Epithelial cell of proximal tubule (primary cell): Measurements from ENCODE around the gene PREX1. TPM values are rescaled to one million over a fixed set of nuclear protein-coding genes. Genes with fewer than 3 reads are reported as not detected.
"Not testable (repeated sequence)": the region's sequence is repeated elsewhere in the genome, so short reads cannot be mapped to it uniquely, and the experiment has no call there.

Experiments
- DNase-seq: peaks from one replicate; pipeline ENCODE4 v3.0.0-alpha.2; 2011; ENCODE audit warnings: low read depth
- H3K4me3 ChIP-seq: 2 replicates; pipeline ENCODE4 v1.5.1; 2011; ENCODE audit warnings: low read depth, mild to moderate bottlenecking, low read length
- CTCF ChIP-seq: conservative IDR thresholded peaks from 2 replicates; pipeline ENCODE4 v1.5.1; 2012; ENCODE audit warnings: low read depth, mild to moderate bottlenecking, low read length
- total RNA-seq: library from RNA; depleted of rRNA; stranded (reverse); fragments of >200 nt; gene quantifications from 2 replicates; pipeline ENCODE4 v1.2.3, GENCODE V29; 2015

Gene PREX1
- total RNA-seq, 1 donor from 2014 or later = 4.7 TPM

- no peak for DNase-seq
- no peak overlapping the region for H3K4me3 ChIP-seq
- no peak for TF ChIP-seq CTCF
These were observed 19.0 kb upstream of the PREX1 start for GRCh38 chr20:48846516-48847492.

- DNase-seq = no peak
- no peak for TF ChIP-seq CTCF
These were observed 18.0 kb upstream of the PREX1 start for GRCh38 chr20:48845721-48846306.

GRCh38 chr20:48844996-48845395 lies 17.2 kb upstream of the PREX1 start:
- no peak for TF ChIP-seq CTCF
- H3K4me3 ChIP-seq = no peak overlapping the region
- no peak for DNase-seq

More at GRCh38 chr20:48845721-48846306, 18.0 kb upstream of the PREX1 start:
- no peak overlapping the region for H3K4me3 ChIP-seq

- DNase-seq = not testable (repeated sequence)
These were observed 16.1 kb upstream of the PREX1 start for GRCh38 chr20:48843896-48844295.

GRCh38 chr20:48843057-48843806 lies 15.4 kb upstream of the PREX1 start:
- no peak for DNase-seq
- no peak overlapping the region for H3K4me3 ChIP-seq
- TF ChIP-seq CTCF = no peak

More at GRCh38 chr20:48843896-48844295, 16.1 kb upstream of the PREX1 start:
- H3K4me3 ChIP-seq = not testable (repeated sequence)

- H3K4me3 ChIP-seq = no peak overlapping the region
- no peak for DNase-seq
- TF ChIP-seq CTCF = no peak
These were observed 14.2 kb upstream of the PREX1 start for GRCh38 chr20:48841875-48842529.
